ENCODE measurements around the gene MLLT3. TPM values are rescaled to one million over a fixed set of nuclear protein-coding genes. Genes with fewer than 3 reads are reported as not detected.
A peak's percentile ranks its signal among the peaks of the same experiment; 100 is the strongest.

Gene MLLT3
- total RNA-seq, 4 donors from 2014 or later = 29.8 to 51.0 (median 47.1) TPM

DNA sequence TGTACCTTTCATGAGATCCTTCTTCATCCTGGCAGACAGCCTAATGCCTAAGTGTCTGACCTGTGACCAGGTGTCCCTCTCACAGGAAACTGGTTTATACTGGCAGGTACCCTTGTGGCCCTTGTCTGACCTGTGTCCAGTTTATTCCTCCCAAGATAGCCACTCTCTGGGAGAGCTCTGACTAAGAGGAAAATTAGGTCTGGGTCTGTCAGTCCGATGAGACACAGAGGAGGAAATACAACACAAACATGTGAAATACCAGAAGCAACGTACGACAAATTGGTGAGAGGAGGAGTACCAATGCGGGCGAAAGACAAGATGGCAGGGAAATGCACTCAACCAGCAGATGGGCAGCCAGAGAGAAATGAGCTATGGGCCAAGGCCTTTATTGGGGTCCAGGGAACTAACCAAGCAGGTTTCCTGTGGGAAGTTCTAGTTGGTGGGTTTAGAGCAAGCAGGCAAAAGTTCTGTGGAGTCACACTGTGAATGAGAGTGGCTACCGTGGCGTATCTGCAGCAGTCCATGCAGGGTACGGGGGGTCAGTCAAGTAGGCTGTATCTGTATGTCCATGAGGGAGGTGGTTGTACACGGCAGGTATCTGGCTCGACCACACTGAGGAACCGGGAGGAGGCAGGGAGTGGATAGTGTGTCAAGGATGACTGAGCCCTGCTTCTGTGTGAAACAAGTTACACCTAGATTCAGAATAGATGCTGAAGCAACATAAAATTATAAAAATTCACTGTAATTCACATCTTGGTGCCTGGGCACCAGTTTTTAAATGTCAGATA lies 109.0 kb downstream of the MLLT3 start:
- peaks cover 18 to 25% of the 10 kb centered on the region in 2 donors for H3K4me1 ChIP-seq
- peak in 1 of 2 donors; percentile 18 for DNase-seq
- WGBS, 2 donors = 73 to 79% methylated on average over 11 of the region's 11 CpGs
- TF ChIP-seq, protein P1, sequence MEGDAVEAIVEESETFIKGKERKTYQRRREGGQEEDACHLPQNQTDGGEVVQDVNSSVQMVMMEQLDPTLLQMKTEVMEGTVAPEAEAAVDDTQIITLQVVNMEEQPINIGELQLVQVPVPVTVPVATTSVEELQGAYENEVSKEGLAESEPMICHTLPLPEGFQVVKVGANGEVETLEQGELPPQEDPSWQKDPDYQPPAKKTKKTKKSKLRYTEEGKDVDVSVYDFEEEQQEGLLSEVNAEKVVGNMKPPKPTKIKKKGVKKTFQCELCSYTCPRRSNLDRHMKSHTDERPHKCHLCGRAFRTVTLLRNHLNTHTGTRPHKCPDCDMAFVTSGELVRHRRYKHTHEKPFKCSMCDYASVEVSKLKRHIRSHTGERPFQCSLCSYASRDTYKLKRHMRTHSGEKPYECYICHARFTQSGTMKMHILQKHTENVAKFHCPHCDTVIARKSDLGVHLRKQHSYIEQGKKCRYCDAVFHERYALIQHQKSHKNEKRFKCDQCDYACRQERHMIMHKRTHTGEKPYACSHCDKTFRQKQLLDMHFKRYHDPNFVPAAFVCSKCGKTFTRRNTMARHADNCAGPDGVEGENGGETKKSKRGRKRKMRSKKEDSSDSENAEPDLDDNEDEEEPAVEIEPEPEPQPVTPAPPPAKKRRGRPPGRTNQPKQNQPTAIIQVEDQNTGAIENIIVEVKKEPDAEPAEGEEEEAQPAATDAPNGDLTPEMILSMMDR (IDR thresholded peaks at IDR 0.05) = no peak
- TF ChIP-seq POLR2A (IDR thresholded peaks at IDR 0.05) = no peak
- no peak overlapping the region for H3K4me3 ChIP-seq (replicated peaks in 1 of 3)
- H3K27me3 ChIP-seq = no peaks in the 10 kb centered on the region
- peak overlapping the region in 1 of 3 donors; percentile 3 for H3K27ac ChIP-seq
- no peaks in the 10 kb centered on the region for H3K9me3 ChIP-seq
- intact Hi-C loops (cut with DNase I) = no loop called here
- no peaks in the 10 kb centered on the region for H3K36me3 ChIP-seq

DNA sequence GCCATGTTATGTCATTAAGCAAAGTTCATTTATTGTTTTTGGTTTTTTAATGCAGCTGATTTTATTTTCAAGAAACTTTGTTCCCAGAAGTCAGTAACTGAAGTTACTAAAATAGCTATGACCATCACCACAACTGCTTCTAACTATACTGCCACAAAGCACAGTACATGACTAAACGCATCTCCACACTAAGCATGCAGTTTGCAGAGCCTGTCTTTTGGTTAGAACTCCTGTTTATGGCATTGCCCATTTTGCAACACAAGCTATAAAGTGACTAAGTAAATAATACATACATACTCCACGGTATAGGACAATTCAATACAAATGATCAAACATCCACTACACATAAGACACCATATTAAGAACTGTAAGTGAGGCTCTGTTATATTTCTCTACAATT lies 109.7 kb downstream of the MLLT3 start:
- intact Hi-C loops (cut with DNase I) = no loop called here
- H3K4me3 ChIP-seq (replicated peaks in 1 of 3) = no peak overlapping the region
- no peaks in the 10 kb centered on the region for H3K27me3 ChIP-seq
- no peak for DNase-seq
- no peaks in the 10 kb centered on the region for H3K9me3 ChIP-seq
- TF ChIP-seq, protein P1 (IDR thresholded peaks at IDR 0.05) = no peak
- TF ChIP-seq POLR2A (IDR thresholded peaks at IDR 0.05) = no peak
- no peaks in the 10 kb centered on the region for H3K36me3 ChIP-seq
- 73 to 88% methylated on average over 2 of the region's 2 CpGs for WGBS, 2 donors
- peak overlapping the region in 1 of 3 donors; percentile 3 for H3K27ac ChIP-seq
- peaks cover 18 to 25% of the 10 kb centered on the region in 2 donors for H3K4me1 ChIP-seq

DNA sequence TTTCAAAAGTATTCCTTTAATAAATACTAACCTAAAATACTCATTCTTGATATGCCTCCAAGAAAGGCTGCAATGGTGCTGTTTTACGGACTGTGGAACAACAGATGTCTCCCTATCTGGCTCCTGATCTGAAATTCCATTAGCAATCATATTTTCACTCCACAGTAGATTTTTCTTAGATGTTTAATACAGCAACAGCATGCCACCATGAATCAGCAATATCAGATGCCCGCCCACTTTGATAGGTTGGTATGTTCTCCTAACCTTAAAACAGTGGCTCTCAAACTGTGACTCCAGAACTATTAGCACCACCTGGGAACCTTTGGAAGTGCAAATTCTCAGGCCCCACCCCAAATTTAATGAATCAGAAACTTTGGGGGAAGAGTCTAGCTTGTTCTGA lies 110.2 kb downstream of the MLLT3 start:
- H3K27ac ChIP-seq = peak overlapping the region in 1 of 3 donors; percentile 6
- intact Hi-C loops (cut with DNase I) = no loop called here
- H3K36me3 ChIP-seq = no peaks in the 10 kb centered on the region
- peaks cover 18 to 28% of the 10 kb centered on the region in 2 donors for H3K4me1 ChIP-seq
- no peaks in the 10 kb centered on the region for H3K9me3 ChIP-seq
- no peak overlapping the region for H3K4me3 ChIP-seq (replicated peaks in 1 of 3)
- no peak for TF ChIP-seq POLR2A (IDR thresholded peaks at IDR 0.05)
- TF ChIP-seq, protein P1 (IDR thresholded peaks at IDR 0.05) = no peak
- WGBS, 2 donors = 63 to 83% methylated on average over 2 of the region's 2 CpGs
- DNase-seq = no peak
- H3K27me3 ChIP-seq = no peaks in the 10 kb centered on the region

DNA sequence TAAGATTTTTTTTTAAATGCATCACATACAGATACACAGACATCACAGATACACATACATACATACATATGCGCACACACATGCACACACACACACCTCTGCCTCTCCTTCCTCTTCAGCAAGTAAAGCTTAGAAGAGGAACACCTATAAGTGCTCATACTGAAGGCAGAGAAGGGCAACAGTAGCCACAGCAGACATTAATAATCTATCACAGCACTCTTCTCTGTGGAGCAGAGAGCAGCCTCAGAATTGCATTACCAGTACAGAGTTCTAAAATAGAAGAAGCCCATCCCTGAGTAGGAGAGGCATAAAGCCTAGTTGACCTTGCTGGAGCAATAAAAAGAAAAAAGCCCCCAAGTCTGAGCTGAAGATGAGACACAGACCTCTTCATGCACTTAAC lies 110.6 kb downstream of the MLLT3 start:
- Histone ChIP-seq H3K4me3 (replicated peaks in 1 of 3) (no peak overlapping the region), H3K27ac (peak overlapping the region in 1 of 3 donors; percentile 6)
- intact Hi-C loops (cut with DNase I) = no loop called here

DNA sequence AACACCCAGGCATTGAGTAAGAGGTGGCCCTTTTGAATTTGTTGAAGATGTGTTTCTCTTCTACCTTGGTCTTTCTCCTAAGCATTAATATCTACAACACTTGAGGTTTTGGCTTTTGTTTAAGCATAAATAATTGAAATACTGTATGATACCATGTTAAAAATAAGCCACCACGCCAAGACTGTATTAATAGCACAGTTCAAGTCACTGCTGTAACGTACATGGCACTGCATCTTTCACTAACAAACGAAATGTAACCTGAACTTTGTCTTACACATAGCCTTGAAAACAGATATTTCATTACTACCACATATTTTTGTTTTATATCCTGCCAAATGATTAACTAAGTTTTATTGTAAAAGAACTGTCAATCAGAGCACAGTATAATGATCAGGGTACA lies 112.8 kb downstream of the MLLT3 start:
- DNase-seq = no peak
- WGBS, 2 donors = 96 to 97% methylated on average over 3 of the region's 3 CpGs
- TF ChIP-seq, protein P1 (IDR thresholded peaks at IDR 0.05) = no peak
- no peak for TF ChIP-seq POLR2A (IDR thresholded peaks at IDR 0.05)
- H3K4me1 ChIP-seq = peaks cover 18 to 28% of the 10 kb centered on the region in 2 donors
- H3K9me3 ChIP-seq = no peaks in the 10 kb centered on the region
- H3K36me3 ChIP-seq = no peaks in the 10 kb centered on the region
- H3K27ac ChIP-seq = no peak overlapping the region
- intact Hi-C loops (cut with DNase I) = no loop called here
- no peaks in the 10 kb centered on the region for H3K27me3 ChIP-seq
- no peak overlapping the region for H3K4me3 ChIP-seq (replicated peaks in 1 of 3)

More for the DNA sequence above, 110.6 kb downstream of the MLLT3 start:
- 96 to 100% methylated on average over 1 of the region's 1 CpG for WGBS, 2 donors
- TF ChIP-seq POLR2A (IDR thresholded peaks at IDR 0.05) = no peak
- TF ChIP-seq, protein P1 (IDR thresholded peaks at IDR 0.05) = no peak
- no peaks in the 10 kb centered on the region for H3K36me3 ChIP-seq
- no peaks in the 10 kb centered on the region for H3K9me3 ChIP-seq
- no peaks in the 10 kb centered on the region for H3K27me3 ChIP-seq
- DNase-seq = no peak
- peaks cover 18 to 28% of the 10 kb centered on the region in 2 donors for H3K4me1 ChIP-seq

Measured in thyroid gland (tissue), 4 donors.